Stimulated activated CD4-positive, alpha-beta T cell treated with anti-CD3 and anti-CD28 coated beads, TNF-alpha, amount 100 ng/mL, for 4 hours (primary cell): ENCODE measurements around the gene LYRM2.

Experiments
- DNase-seq, 3 experiments: peaks; one replicate each; pipeline ENCODE4 v3.0.0-alpha.2; 2020; ENCODE audit warnings: low read depth in 3 of 3

Gene LYRM2, protein sequence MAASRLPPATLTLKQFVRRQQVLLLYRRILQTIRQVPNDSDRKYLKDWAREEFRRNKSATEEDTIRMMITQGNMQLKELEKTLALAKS

DNA sequence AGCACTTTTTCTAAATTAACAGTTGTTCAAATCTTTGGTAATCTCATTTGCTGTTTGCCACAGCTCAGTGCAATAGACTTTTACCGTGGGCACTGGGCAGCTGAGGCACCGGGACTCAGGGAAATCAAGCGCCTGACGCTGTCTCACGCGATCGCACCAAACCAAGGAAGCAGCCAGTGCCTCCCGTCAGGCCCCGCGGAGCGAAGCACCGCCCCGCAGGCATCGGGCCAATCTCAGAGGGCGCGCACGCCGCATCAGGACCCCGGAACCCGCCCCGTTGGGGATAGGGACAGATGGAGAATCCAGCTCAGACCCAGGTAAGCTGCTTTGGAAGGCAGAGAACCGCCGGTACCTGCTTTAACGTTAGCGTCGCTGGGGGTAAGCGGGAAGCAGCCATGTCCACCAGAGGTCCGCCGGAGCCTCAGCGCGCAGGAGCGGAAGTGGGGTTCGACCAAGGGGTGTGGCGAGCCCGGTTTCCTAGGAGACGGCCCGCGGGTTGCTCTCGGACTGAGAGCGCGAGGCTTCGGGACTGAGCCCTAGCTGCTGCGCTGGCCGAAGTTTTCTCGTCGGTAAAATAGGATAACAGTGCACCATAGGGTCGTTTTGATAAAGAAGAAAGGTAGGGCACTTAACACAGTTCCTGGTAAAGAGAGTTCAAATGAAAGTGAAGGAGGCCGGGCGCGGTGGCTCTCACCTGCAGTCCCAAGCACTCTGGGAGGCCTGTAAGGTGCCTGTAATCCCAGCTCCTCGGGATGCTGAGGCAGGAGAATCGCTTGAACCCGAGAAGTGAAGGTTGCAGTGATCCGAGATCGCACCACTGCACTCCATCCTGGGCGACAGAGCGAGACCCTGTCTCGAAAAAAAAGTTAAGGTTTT lies at the start of gene LYRM2:
Gene LYRM2, minus strand, starts transcription at position 428 of the 876 bp plus-strand sequence. Its CDS starts 31 bp downstream, at position 397.
- DNase-seq, result peak; percentile 78 to 86 (median 81)

DNA sequence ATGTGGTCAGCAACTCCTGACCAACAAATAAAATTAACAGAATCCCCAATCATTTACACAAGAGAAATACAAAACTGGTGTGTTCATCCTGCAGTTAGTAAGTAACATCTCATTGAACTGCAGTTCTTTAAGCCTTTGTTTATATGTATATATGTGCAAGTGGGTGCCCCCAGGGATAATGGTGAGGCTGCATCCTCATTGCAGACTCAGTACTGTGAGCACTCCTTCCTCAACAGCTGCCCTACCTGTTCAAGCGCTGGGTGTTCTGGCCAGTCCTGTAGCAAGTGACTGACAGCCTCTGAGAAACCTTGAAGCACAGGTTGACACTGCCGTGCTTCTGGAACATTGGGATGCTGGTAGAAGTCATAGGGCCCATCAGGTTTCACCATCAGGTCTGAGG lies 49.8 kb upstream of the LYRM2 start:
- no peak for DNase-seq

DNA sequence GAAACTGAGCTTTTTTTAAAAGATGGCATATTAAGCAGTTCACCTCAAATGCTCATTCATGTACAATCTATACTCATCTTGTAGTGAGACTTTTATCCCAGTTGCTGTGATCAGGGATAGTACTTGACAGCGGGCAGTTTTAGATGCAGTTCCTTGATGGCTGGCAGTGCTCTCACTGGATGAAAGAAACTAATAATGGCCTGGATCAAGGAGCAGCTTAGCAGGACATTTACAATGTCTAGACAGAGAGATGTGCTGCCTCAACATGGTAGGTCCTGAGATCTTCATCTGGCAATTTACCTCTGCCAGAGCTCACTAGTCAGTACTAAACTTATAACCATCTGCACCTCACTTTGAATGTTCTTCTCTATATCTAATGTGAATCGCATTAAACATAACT lies 46.8 kb upstream of the LYRM2 start:
- DNase-seq, result no peak

DNA sequence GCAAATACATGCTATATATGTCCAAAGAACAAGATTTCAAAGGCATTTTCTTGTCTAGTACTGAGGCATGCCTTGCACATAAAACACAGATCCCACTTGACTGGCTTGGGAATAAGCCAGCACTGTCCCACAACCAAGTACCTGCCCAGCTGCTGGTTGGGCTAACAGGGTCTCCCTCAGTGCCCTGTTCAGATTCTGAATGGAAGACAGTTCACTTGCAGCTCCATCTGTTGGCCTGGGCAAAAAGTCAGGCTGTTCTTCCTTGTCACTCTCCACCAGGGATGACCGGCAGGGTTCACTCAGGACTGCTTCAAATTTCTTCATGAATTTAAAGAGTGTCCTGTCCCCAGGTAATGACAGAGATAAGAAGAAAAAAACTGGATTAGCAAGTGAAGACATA lies 44.4 kb upstream of the LYRM2 start:
- DNase-seq, result no peak

DNA sequence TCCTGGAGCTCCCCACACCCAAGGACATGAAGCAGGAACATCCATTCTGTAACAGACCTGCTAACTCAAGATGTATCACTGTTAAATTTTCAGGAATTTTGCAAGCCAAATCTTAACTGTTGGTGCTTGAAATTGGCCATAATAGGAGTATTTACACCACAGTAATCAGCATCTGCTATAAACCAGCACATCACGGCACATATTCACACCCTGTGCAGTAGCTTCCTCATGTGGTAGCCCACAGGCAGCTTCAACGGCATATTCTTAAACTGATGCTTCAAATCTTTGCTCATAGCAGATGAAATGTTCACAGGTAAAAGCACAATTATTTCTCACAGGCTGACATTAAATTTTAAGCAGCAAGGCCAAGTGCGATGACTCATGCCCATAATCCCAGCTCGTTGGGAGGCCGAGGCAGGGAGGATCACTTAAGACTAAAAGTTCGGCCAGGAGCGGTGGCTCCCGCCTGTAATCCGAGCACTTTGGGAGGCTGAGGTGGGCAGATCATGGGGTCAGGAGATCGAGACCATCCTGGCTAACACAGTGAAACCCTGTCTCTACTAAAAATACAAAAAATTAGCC lies 43.5 kb upstream of the LYRM2 start:
- DNase-seq, result no peak

DNA sequence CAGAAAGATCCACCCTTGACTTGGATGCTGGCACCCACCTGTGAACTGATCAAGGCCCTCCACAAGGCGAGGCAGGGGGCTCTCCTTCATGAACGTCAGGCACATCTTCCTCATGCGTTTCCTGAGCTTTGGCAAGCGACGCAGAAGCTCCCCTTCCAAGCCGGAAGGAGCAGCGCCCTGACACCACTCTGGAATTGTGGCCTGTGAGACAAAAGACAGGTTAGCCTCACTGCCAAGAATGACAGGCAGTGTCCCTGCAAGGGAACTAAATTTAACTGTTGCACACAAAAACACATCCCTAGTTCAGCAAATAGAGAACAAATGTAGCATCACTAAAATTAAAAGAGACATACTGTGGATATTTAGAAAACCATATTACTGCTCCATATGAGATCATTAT lies 42.0 kb upstream of the LYRM2 start:
- no peak for DNase-seq

DNA sequence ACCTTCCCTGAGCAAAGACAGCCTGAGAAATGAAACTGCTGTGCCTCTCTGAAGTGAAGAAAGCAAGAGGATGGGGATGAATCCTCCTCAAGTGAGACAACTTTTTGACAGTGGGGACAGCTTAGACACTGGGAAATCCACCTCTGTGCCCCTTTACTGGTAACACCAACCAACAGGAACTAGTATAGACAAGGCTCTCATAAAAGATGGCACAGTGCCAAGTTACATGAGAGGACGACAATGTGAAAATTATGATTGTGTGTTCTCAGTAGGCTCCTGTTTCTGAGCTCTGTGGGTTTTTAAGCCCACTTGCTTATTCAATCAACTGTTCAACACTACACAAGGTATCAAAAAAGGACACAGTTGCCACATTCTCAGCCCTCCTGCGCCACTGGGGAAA lies 41.6 kb upstream of the LYRM2 start:
- no peak for DNase-seq

DNA sequence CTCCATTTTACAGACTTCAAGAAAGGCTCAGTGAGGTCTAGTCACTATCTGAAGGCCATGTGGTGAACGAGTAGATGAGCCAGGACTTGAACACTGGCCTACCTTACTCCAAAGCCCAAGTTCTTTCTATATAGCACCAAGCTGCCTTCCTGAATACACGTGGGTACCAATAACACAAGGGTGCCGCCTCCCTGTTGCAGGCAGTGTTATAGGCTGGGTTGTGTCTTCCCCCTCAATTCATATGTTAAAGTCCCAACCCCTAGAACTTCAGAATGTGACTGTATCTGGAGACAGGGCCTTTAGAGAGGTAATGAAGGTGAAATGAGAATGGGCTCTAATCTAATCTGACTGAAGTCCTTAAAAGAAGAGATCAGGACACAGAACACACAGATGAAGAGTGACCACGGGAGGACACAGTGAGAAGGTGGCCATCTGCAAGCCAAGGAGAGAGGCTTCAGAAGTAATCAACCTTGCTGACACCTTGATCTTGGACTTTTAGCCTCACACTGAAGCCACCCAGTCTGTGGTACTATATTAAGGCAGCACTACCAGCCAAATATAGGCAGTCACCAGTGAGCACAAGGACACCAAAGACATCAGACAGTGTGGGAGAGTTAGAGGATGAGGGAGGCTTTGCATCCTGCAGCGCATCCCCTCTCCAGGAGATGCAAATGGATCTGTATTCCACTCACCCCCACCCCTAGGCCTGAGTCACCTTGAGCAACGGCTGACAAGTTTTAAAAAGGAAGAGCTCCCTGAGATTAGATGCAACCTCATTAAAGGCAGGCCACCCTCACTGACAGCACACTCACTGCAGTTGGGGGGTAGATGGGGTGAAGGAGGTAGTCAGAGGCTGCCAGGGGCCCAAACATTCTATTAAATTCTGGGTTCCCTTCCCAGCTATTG lies 40.9 kb upstream of the LYRM2 start:
- DNase-seq, result no peak

DNA sequence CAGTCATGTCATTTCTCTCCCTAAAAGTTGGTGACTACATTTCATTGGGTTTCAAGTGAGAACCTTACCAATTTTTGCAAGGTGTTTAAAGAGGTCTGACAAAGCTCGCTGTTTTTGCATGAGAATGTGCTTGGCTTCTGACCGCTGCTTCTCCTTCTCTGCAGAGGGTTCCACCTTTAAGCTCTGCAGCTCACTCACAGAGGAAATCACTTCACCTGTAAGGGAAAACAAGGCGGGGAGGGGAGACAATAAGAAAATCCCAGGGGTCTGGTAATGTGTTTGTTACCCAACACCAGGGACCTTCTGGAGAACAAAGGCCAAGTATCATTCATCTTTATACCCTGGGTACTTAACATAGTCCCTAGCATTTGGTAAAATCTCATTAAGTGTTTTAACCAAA lies 40.0 kb upstream of the LYRM2 start:
- no peak for DNase-seq

DNA sequence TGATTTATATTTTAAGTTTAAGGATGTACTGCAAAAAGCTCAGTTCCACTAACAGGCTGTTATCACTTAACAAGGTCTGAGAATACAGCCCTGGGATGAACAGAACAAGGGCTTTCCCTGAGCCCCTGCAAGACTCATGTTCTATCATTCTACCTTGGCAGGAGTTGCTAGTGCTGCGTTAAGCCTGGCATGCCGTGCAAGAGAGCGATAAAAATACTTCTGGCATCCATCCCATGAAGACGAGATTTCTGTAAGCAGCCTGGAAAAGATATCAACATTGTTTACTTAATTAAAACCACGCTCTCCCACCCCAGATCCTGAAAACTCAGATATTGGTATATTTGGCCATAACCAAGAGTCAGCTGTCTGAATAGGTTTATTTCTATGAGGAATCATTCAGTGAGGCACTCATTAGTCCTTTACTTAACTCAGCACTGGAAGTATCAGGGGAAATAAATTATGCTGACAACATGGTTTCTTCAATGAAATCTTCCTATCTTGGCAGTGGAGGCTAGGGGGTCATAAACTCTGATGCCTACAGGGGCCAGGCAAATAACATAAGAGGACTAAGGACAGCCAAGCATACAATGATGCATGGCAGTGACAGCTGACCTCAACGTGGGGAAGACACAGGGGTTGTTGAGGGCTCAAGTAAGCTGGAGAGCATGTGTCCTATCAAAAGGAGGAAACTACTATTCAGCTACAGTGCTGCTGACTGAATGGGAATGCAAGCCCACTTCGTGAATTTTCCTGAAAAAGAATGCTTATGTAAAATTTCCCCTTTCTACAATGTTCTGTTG lies 37.6 kb upstream of the LYRM2 start:
- DNase-seq, result no peak

DNA sequence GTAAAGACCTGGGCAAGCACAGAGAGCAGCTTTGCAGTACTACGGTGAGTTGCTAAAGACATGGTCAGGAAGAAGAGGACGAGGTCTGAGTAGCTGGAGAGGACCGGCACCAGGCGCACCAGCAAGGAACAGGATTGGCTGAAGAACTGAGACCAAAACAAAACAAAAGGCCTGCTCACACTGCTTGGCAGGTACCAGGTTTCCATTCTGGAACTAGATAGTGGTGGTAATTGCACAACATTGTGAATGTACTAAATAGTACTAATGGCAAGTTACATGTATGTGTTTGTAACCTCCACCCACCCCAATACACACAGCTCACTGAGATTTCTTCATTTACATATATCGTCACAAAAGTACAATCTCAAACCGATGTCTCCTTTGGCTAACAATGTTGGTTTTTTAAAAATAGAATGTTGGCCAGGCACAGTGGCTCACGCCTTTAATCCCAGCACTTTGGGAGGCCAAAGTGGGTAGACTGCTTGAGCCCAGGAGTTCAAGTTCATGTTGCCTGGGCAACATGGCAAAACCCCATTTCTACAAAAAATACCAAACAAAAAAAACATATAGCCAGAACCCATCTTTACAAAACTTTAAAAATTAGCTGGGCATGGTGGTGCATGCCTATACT lies 32.5 kb upstream of the LYRM2 start:
- no peak for DNase-seq

DNA sequence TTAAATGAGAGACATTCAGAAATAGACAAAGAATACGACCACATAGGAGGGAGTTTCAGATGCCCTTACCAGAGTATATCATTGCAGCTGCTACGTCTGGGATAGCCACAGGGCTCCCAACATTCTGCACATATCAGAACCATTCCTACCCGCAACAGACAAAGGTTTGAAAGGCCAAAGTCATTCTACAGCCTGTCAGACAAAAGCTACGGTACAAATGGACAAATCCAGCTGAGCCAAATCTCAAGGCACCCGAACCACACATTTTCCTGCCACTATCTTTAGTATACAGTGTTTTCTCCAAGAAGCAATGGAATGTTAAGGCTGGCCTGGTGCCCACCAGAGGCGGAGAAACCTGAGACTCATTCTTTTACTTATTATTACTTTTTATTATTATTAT lies 30.5 kb upstream of the LYRM2 start:
- DNase-seq, result no peak

DNA sequence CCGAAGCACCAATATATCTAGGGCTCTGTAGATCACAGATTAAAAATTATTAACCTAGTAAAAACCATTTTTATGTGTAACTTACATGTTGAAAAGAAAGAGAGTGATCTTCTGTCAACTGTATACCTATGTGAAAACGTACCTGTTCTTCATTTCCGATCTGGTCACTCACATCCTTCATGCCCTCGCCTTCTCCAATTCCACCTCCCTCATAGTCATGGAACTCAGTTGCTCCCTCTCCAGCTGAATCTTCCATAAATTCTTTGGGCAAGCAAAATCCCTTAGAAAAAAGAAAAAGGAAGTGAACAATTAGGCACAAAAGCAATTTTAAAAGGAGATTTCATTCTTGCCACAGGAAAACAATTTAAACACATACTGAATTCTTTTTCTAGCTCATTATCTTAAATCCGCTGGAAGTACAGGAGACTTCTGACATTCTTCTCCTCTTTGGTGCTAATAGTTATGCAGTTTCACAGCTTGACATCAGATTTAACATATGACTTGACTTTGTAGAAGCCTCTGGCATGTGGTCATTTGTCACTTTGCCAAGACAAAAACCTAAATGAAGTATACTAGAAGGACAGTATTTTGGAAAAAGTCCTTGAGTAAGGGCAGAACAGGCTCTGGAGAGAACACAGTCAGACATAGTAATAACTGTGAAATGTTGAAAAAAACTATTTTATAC lies 29.5 kb upstream of the LYRM2 start:
- DNase-seq, result no peak

DNA sequence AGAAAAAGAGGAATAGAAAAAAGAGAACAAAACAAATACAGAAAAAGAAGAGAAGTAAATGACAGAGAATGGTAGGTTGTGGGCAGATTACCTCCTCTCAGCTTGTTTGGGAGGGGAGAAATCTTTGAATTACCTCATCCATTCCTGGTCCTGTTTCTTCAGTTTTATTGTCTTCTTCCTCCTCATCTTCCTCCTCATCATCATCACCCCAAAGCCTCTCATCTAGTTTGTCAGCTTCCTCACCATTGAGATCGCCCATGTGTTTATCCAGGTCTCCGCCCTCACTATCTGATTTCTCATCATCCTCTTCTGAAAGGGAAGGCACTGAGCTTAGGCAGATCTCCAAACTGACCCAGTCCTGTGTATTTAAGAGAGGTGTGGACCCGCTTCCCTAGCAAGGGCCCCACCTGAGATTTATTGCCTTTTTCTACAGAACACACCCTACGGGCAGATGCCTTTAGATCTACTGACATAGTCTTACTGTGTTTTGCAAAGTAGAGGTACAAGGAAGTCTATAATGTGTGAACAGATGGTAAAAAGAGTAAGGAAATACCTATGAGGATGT lies 24.2 kb upstream of the LYRM2 start:
- DNase-seq, result no peak

DNA sequence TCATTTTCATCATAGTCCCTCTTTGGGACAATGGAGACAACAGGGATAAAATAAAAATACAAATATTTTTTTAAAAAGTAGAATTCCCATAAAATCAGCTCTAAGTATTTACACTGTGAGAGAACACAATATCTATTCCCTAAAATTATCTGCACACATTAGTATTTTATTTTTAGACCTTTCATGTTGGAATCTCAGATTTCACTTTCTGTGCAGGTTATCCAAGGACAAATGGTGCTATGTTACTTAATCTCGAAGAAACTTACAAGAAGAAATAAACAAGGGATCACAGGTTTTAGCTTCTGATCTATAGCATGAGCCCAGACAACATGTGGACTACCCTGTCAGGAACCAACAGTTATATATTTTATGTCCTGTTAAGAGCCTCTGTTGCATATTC lies 23.0 kb upstream of the LYRM2 start:
- DNase-seq, result no peak

DNA sequence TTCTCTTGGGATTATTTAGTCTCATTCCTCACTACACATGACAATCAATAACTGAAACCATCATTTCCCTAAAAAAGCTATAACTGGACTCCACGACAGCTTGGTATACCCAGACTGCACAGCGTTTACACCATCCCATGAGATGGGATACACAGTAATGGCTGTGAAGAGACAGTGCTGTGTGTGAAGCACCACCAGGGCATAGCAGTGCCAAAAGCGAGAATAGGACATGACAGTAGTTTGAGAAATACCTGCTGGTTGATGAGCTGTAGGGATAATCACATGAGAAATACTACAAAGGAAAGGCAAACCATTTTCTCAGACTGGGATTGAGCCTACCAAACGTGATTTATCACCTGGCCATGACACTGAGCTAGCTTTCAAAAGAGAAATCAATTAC lies 22.4 kb upstream of the LYRM2 start:
- no peak for DNase-seq

DNA sequence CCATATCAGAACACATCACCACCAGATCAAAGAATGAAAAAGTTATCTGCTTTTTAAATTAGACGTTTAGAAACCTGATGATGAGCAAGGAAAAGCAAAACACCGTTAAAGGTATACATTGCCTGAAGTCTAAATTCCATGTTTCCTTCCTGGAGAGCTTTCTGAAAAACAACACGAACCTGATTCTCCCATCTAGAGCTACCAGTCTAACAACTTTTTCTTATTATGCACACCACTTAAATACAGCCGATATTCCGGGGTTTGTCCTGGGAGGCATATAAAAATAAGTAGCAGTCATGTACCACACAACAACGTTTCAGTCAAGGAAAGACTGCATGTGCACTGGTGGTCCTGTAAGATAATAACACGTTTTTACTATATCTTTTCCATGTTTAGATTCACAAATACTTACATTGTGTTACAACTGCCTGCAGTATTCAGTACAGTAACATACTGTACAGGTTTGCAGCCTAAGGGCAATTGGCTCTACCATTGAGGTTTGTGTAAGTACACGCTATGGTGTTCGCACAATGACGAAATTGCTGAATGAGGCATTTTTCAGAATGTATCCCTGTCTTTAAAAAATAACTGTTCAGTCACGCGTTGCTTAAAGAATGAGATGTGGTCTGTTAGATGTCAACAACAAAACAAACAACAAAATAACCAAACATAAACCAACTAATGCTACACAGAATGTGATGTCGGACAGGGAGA lies 19.1 kb upstream of the LYRM2 start:
- no peak for DNase-seq

DNA sequence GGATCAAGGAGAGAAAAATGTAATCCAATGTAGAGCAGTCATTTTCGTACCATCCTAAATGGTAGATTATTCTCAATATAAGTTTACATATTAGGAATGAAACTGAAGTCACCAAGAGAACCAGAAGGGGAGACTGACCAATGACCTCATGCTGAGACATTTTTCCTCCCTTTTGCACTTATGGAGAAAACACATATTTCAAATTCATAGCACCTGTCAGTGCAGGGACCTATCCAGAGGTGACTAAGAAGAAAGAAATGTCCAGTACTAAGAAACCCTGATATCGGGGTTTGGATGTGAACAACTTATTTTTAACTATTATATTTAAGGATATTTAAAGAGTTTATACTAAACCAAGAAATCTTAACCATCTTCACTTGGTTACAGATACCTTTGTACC lies 16.6 kb upstream of the LYRM2 start:
- no peak for DNase-seq

DNA sequence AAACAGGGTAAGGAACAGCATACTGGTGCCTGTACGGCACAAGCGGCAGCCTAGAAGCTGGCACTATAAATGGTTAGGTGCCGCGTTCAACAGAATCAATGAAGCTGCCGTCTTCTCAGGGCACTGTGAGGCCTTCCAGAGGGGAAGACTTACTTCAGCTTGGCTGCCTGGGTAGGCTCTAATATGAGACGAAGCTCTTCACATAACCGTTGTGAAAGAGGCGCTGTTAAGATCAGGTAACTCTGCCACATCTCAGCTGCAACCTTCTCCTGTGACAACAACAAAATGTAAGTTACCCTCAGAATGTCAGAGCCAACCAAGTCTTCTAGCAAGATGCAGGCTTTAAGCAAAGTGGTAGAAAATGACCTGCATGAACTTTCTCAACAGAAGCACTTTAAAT lies 12.0 kb upstream of the LYRM2 start:
- no peak for DNase-seq
